BLaER1 (cell line): ENCODE measurements around the gene SUPV3L1.

Experiments
- H3K27ac ChIP-seq: shearing (Covaris generic); formaldehyde crosslinking; 2 replicates; pipeline ENCODE4 v1.8.1; 2022
- H3K27me3 ChIP-seq: shearing (Covaris generic); formaldehyde crosslinking; 2 replicates; pipeline ENCODE4 v1.8.1; 2022
- H3K36me3 ChIP-seq: shearing (Covaris generic); formaldehyde crosslinking; 2 replicates; pipeline ENCODE4 v1.8.1; 2022
- H3K4me1 ChIP-seq: shearing (Covaris generic); formaldehyde crosslinking; 2 replicates; pipeline ENCODE4 v1.8.1; 2022
- H3K4me2 ChIP-seq: shearing (Covaris generic); formaldehyde crosslinking; 2 replicates; pipeline ENCODE4 v1.8.1; 2022
- H3K4me3 ChIP-seq: shearing (Covaris generic); formaldehyde crosslinking; 2 replicates; pipeline ENCODE4 v1.8.1; 2022
- H3K9ac ChIP-seq: shearing (Covaris generic); formaldehyde crosslinking; 2 replicates; pipeline ENCODE4 v1.8.1; 2022
- H3K9me3 ChIP-seq: shearing (Covaris generic); formaldehyde crosslinking; 2 replicates; pipeline ENCODE4 v1.8.1; 2022
- H4K20me1 ChIP-seq: shearing (Covaris generic); formaldehyde crosslinking; 2 replicates; pipeline ENCODE4 v1.8.1; 2022
- Cebpa-rat ChIP-seq: shearing (Covaris generic); IDR thresholded peaks from 2 replicates; pipeline ENCODE4 v1.8.1; 2022

The SUPV3L1 gene

GRCh38 chr10:69226919-69227450 is 47.0 kb downstream of the SUPV3L1 start:
- Histone ChIP-seq H3K27ac (no peak overlapping the region), H3K36me3 (no peaks in the 10 kb centered on the region), H3K4me2 (no peak overlapping the region), H3K4me1 (peaks cover 53% of the 10 kb centered on the region), H3K9ac (no peak overlapping the region), H4K20me1 (no peaks in the 10 kb centered on the region), H3K4me3 (no peak overlapping the region), H3K9me3 (no peaks in the 10 kb centered on the region), H3K27me3 (no peaks in the 10 kb centered on the region)
- TF ChIP-seq Cebpa-rat, result no peak

DNA sequence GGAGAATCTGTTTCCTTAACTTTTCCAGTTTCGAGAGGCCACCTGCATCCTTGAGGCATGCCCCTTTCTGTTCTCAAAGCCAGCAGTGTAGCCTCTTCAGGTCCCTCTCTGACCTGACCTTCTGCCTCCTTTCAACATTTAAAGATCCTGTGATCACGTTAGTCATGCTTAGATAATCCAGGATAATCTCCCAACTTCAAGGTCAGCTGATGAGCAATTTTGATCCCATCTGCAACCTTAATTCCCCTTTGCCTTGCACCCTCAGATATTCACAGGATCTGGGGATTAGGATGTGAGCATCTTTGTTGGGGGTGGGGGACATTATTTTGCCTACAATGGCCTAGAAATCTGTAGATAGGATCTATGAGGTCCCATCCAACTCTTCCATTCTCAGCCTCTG is 48.1 kb downstream of the SUPV3L1 start:
- no peaks in the 10 kb centered on the region for H3K27me3 ChIP-seq
- no peaks in the 10 kb centered on the region for H3K9me3 ChIP-seq
- H3K4me3 ChIP-seq, result no peak overlapping the region
- H3K9ac ChIP-seq, result no peak overlapping the region
- H3K4me1 ChIP-seq, result peaks cover 41% of the 10 kb centered on the region
- no peak overlapping the region for H3K27ac ChIP-seq
- no peaks in the 10 kb centered on the region for H4K20me1 ChIP-seq
- no peak for TF ChIP-seq Cebpa-rat
- H3K4me2 ChIP-seq, result peak overlapping the region; percentile 94
- H3K36me3 ChIP-seq, result no peaks in the 10 kb centered on the region

- peak overlapping the region; percentile 57; the same call in 1 of the 2 replicates for H3K27ac ChIP-seq
- TF ChIP-seq Cebpa-rat, result no peak
- H3K36me3 ChIP-seq, result no peaks in the 10 kb centered on the region
- no peaks in the 10 kb centered on the region for H4K20me1 ChIP-seq
- no peak overlapping the region for H3K9ac ChIP-seq
- H3K27me3 ChIP-seq, result no peaks in the 10 kb centered on the region
- peak overlapping the region; percentile 94 for H3K4me2 ChIP-seq
- H3K4me1 ChIP-seq, result peaks cover 38% of the 10 kb centered on the region
- no peaks in the 10 kb centered on the region for H3K9me3 ChIP-seq
- 0 out of 2 replicates have a peak overlapping the region, but pooled peaks have one; percentile 20 for H3K4me3 ChIP-seq
Observed at GRCh38 chr10:69229616-69229916, 49.5 kb downstream of the SUPV3L1 start.

DNA sequence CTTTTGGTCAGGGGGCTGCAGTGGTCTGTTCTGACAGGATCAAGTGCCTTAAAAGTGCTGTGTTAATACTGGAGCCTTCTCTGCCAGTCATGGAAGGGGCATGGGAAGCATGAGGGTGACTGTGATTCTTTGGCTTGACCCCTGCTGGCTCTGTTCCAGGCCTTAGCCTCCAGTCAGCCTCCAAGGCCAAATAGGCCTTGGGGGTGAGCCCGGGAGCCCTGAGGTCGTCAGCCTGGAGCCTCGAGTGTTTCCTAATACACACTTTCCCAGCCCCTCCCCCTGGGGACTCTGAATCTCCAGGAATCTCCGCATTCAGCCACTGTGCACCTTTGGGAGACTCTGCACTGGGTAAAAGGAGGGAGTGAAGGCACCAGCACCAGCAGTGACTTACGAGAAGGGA is 50.1 kb downstream of the SUPV3L1 start:
- H3K4me2 ChIP-seq, result 0 out of 2 replicates have a peak overlapping the region, but pooled peaks have one; percentile 94
- H3K27ac ChIP-seq, result no peak overlapping the region
- H3K9me3 ChIP-seq, result no peaks in the 10 kb centered on the region
- no peaks in the 10 kb centered on the region for H3K36me3 ChIP-seq
- no peak overlapping the region for H3K9ac ChIP-seq
- no peak overlapping the region for H3K4me3 ChIP-seq
- no peaks in the 10 kb centered on the region for H3K27me3 ChIP-seq
- H3K4me1 ChIP-seq, result peaks cover 33% of the 10 kb centered on the region
- H4K20me1 ChIP-seq, result no peaks in the 10 kb centered on the region
- no peak for TF ChIP-seq Cebpa-rat

GRCh38 chr10:69232252-69232651 is 52.2 kb downstream of the SUPV3L1 start:
- Histone ChIP-seq H3K4me1 (peaks cover 25% of the 10 kb centered on the region), H3K9me3 (no peaks in the 10 kb centered on the region), H3K9ac (no peak overlapping the region), H3K27me3 (no peaks in the 10 kb centered on the region), H4K20me1 (no peaks in the 10 kb centered on the region), H3K4me2 (no peak overlapping the region), H3K36me3 (no peaks in the 10 kb centered on the region), H3K4me3 (no peak overlapping the region), H3K27ac (no peak overlapping the region)
- TF ChIP-seq Cebpa-rat, result no peak

DNA sequence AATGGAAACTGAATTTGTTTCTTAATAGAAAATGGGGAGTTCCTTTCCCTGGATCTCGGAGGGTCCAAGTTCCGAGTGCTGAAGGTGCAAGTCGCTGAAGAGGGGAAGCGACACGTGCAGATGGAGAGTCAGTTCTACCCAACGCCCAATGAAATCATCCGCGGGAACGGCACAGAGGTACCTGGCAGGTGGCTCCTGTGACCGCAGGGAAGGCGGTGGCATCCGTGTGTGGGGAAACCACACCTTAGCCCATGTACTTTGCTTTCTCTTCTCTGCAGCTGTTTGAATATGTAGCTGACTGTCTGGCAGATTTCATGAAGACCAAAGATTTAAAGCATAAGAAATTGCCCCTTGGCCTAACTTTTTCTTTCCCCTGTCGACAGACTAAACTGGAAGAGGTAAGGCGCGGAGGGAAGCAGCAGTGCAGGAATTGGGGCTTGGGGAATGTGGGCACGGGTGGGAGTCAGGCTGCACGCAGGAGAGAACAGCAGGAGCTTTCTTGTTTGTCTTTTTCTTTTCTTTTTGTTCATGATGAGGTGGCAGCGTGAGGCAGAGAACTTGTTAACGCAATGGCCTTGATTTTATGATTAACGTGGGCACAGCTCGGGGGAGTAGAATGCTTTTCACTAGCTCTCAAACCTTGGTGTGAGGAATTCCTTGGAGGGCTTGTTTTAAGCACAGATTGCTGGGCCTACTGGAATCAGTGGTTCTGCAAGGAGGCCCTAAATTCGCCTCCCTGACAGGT is 52.9 kb downstream of the SUPV3L1 start:
- Histone ChIP-seq H3K9me3 (no peaks in the 10 kb centered on the region), H3K27me3 (no peaks in the 10 kb centered on the region), H3K4me1 (peaks cover 20% of the 10 kb centered on the region), H3K9ac (no peak overlapping the region), H3K4me3 (no peak overlapping the region), H3K27ac (no peak overlapping the region), H4K20me1 (no peaks in the 10 kb centered on the region), H3K36me3 (no peaks in the 10 kb centered on the region), H3K4me2 (no peak overlapping the region)
- no peak for TF ChIP-seq Cebpa-rat

DNA sequence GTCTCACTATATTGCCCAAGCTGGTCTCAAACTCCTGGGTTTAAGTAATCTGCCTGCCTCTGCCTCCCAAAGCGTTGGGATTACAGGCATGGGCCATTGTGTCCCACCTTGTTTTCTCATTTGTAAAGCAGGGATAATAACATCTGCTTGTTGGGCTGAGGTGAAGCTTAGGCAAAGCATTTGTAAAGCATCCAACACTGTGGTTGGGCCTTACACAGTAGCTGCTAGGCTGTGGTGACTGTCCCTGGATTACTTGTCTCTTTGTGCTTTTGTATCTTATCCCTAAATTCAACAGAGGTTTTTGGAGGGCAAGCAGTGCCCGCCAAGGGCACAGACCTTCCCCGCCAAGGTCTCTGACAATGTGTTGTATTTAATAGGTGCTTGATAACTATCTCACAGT is 54.4 kb downstream of the SUPV3L1 start:
- Histone ChIP-seq H3K27ac (no peak overlapping the region), H3K4me3 (no peak overlapping the region), H3K9ac (no peak overlapping the region), H3K36me3 (no peaks in the 10 kb centered on the region), H3K27me3 (no peaks in the 10 kb centered on the region), H4K20me1 (no peaks in the 10 kb centered on the region), H3K4me2 (no peak overlapping the region), H3K4me1 (peaks cover 5% of the 10 kb centered on the region), H3K9me3 (no peaks in the 10 kb centered on the region)
- TF ChIP-seq Cebpa-rat, result no peak

DNA sequence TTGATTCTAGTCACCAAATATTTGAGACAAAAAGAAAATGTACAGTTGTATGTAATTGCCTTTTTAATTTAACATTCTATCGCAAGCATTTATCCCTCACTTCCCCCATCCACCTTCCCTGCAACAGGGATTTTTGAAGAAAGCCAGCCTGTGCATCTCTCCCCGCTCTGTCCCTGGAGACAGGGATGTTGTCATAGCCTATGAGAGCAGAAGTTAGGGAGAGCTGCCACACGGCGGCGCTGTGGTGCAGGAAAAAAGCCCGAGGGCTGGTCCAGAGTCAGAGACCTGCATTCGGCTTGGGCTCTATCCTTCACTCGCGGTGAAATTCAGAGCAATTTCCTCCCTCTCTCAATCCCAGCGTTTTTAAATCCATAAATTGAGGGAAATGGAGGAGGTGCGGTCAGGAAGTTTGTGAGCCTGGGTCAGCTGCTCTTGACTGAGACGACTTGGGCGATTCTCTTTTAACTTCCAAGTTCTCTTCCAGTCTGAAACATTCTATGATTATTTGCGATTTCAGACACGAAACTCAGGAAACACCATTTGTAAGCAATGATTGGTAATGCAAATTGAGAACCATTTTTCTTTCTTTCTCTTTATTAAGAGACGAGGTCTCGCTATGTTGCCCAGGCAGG is 57.6 kb downstream of the SUPV3L1 start:
- H3K27me3 ChIP-seq, result no peaks in the 10 kb centered on the region
- no peak overlapping the region for H3K27ac ChIP-seq
- H3K4me2 ChIP-seq, result no peak overlapping the region
- no peak overlapping the region for H3K9ac ChIP-seq
- TF ChIP-seq Cebpa-rat, result no peak
- H3K4me1 ChIP-seq, result peaks cover 10% of the 10 kb centered on the region
- H3K36me3 ChIP-seq, result no peaks in the 10 kb centered on the region
- no peak overlapping the region for H3K4me3 ChIP-seq
- H3K9me3 ChIP-seq, result no peaks in the 10 kb centered on the region
- no peaks in the 10 kb centered on the region for H4K20me1 ChIP-seq

DNA sequence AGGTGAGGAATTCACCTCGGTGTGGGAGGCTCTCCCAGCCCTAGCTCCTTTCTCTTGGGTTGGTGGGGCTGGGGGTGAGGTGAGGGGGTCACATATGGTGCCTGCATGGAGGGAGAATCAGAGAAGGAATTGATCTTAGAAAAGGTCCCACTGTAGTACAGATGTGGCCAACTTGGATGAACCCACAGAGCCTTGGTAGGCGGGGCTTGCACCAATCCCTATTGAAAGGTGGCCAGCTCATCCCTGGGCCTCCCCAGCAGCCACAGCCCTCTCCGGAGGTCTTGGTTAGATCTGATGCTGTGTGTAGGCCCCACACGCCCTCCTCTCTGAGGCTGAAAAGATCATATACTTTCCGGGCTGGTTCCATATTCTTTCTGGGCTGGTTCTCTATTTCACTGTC is 59.1 kb downstream of the SUPV3L1 start:
- Histone ChIP-seq H3K4me2 (no peak overlapping the region), H3K4me1 (peaks cover 17% of the 10 kb centered on the region), H3K27ac (no peak overlapping the region), H3K4me3 (no peak overlapping the region), H3K9me3 (no peaks in the 10 kb centered on the region), H3K9ac (no peak overlapping the region), H3K27me3 (no peaks in the 10 kb centered on the region), H3K36me3 (no peaks in the 10 kb centered on the region), H4K20me1 (no peaks in the 10 kb centered on the region)
- no peak for TF ChIP-seq Cebpa-rat

GRCh38 chr10:69239816-69240434 is 59.9 kb downstream of the SUPV3L1 start:
- H3K9ac ChIP-seq, result no peak overlapping the region
- H4K20me1 ChIP-seq, result no peaks in the 10 kb centered on the region
- no peak for TF ChIP-seq Cebpa-rat
- H3K4me2 ChIP-seq, result no peak overlapping the region
- H3K27ac ChIP-seq, result no peak overlapping the region
- H3K36me3 ChIP-seq, result no peaks in the 10 kb centered on the region
- peaks cover 17% of the 10 kb centered on the region for H3K4me1 ChIP-seq
- H3K27me3 ChIP-seq, result no peaks in the 10 kb centered on the region
- H3K9me3 ChIP-seq, result no peaks in the 10 kb centered on the region
- no peak overlapping the region for H3K4me3 ChIP-seq
